HuH-7 (cell line): ENCODE results near the gene TTI1.
"Not testable (repeated sequence)": the region's sequence is repeated elsewhere in the genome, so short reads cannot be mapped to it uniquely, and the experiment has no call there.

Experiments used
- DNase-seq: peaks from one replicate; pipeline ENCODE4 v3.0.0; 2011; ENCODE audit warnings: low spot score

Gene TTI1

GRCh38 chr20:37963483-37963882, 69.8 kb downstream of the TTI1 start:
- DNase-seq = not testable (repeated sequence)

GRCh38 chr20:37961066-37961465, 72.2 kb downstream of the TTI1 start:
- DNase-seq = no peak

- no peak for DNase-seq
Measured at GRCh38 chr20:37958856-37959520, 74.3 kb downstream of the TTI1 start.

- DNase-seq = no peak
Measured at GRCh38 chr20:37956107-37956585, 77.1 kb downstream of the TTI1 start.

- no peak for DNase-seq
Measured at GRCh38 chr20:37955511-37955910, 77.7 kb downstream of the TTI1 start.

GRCh38 chr20:37954626-37955025, 78.6 kb downstream of the TTI1 start:
- no peak for DNase-seq

GRCh38 chr20:37954190-37954589, 79.1 kb downstream of the TTI1 start:
- DNase-seq = no peak

- no peak for DNase-seq
Measured at GRCh38 chr20:37948956-37949355, 84.3 kb downstream of the TTI1 start.

- DNase-seq = no peak
Measured at GRCh38 chr20:37947943-37948342, 85.3 kb downstream of the TTI1 start.

- DNase-seq = no peak
Measured at GRCh38 chr20:37946946-37947345, 86.3 kb downstream of the TTI1 start.

GRCh38 chr20:37945091-37945547, 88.1 kb downstream of the TTI1 start:
- DNase-seq = no peak

- DNase-seq = no peak
Measured at GRCh38 chr20:37944456-37944981, 88.7 kb downstream of the TTI1 start.

GRCh38 chr20:37943501-37944455, 89.5 kb downstream of the TTI1 start:
- DNase-seq = no peak

- no peak for DNase-seq
Measured at GRCh38 chr20:37943033-37943432, 90.2 kb downstream of the TTI1 start.

- no peak for DNase-seq
Measured at GRCh38 chr20:37941992-37942391, 91.3 kb downstream of the TTI1 start.

GRCh38 chr20:37941332-37941731, 91.9 kb downstream of the TTI1 start:
- peak; percentile 66 for DNase-seq

GRCh38 chr20:37940858-37941257, 92.4 kb downstream of the TTI1 start:
- DNase-seq = no peak

GRCh38 chr20:37939701-37940560, 93.3 kb downstream of the TTI1 start:
- no peak for DNase-seq

- no peak for DNase-seq
Measured at GRCh38 chr20:37938954-37939353, 94.3 kb downstream of the TTI1 start.

GRCh38 chr20:37938181-37938750, 95.0 kb downstream of the TTI1 start:
- DNase-seq = no peak

- DNase-seq = no peak
Measured at GRCh38 chr20:37937686-37938085, 95.6 kb downstream of the TTI1 start.
